K562 (cell line): Measurements from ENCODE around the gene TMEM144. TPM values are rescaled to one million over a fixed set of nuclear protein-coding genes. Genes with fewer than 3 reads are reported as not detected.

Source experiments
- ARNT ChIP-seq, 2 experiments: fragments of 450-650 bp; IDR thresholded peaks; 2 replicates each; pipeline ENCODE4 v1.6.1; 2016; ENCODE audit warnings: mild to moderate bottlenecking in 1 of 2
- CSDE1 ChIP-seq, 2 experiments: fragments of 450-650 bp; IDR thresholded peaks; 2 replicates each; pipeline ENCODE4 v1.6.1; 2016; ENCODE audit warnings: mild to moderate bottlenecking in 1 of 2
- GATAD2B ChIP-seq: fragments of 450-650 bp; IDR thresholded peaks from 2 replicates; pipeline ENCODE4 v1.6.1; 2017; ENCODE audit warnings: mild to moderate bottlenecking, borderline replicate concordance
- HBP1 ChIP-seq: fragments of 450-650 bp; formaldehyde crosslinking; IDR thresholded peaks from 2 replicates; pipeline ENCODE4 v1.4.0; 2022; ENCODE audit warnings: missing genetic modification characterization
- HMG20A ChIP-seq: fragments of 450-650 bp; formaldehyde crosslinking; conservative IDR thresholded peaks from 2 replicates; pipeline ENCODE4 v1.4.0; 2020; ENCODE audit warnings: mild to moderate bottlenecking, mixed read lengths
- HOMEZ ChIP-seq: fragments of 250-450 bp; sonication (Bioruptor Pico); IDR thresholded peaks from 2 replicates; pipeline ENCODE4 v1.4.0; 2020; ENCODE audit warnings: mild to moderate bottlenecking, moderate library complexity
- MXI1 ChIP-seq: IDR thresholded peaks from 2 replicates; pipeline ENCODE4 v1.6.1; 2011; ENCODE audit warnings: low read depth, mild to moderate bottlenecking, improper control_type of control experiment, low read length
- NFE2L1 ChIP-seq: fragments of 450-650 bp; IDR thresholded peaks from 2 replicates; pipeline ENCODE4 v1.6.1; 2016; ENCODE audit warnings: missing genetic modification characterization, low read depth, mild to moderate bottlenecking, missing compliant biosample characterization, moderate library complexity, borderline replicate concordance
- NFIX ChIP-seq: fragments of 250-450 bp; sonication (Bioruptor Pico); IDR thresholded peaks from 2 replicates; pipeline ENCODE4 v1.4.0; 2020; ENCODE audit warnings: low read depth, mild to moderate bottlenecking, moderate library complexity
- OTX1 ChIP-seq: fragments of 450-650 bp; formaldehyde crosslinking; IDR thresholded peaks from 2 replicates; pipeline ENCODE4 v1.4.0; 2022; ENCODE audit warnings: mild to moderate bottlenecking
- PBX2 ChIP-seq, 2 experiments: IDR thresholded peaks in 1 of 2; conservative IDR thresholded peaks in 1 of 2; 2 replicates each; pipeline ENCODE4 v1.6.1; 2016; ENCODE audit warnings: low read depth in 2 of 2, mild to moderate bottlenecking in 1 of 2, missing compliant biosample characterization in 1 of 2, missing genetic modification characterization in 1 of 2, moderate library complexity in 1 of 2
- PHF20 ChIP-seq: fragments of 450-650 bp; IDR thresholded peaks from 2 replicates; pipeline ENCODE4 v1.6.1; 2018; ENCODE audit not compliant: partially characterized antibody
- PTTG1 ChIP-seq: fragments of 450-650 bp; IDR thresholded peaks from 2 replicates; pipeline ENCODE4 v1.6.1; 2016; ENCODE audit warnings: low read depth, mild to moderate bottlenecking, missing genetic modification characterization, missing compliant biosample characterization
- RBBP5 ChIP-seq: fragments of 200-600 bp; sonication (generic); IDR thresholded peaks from 2 replicates; pipeline ENCODE4 v1.6.1; 2012; ENCODE audit warnings: borderline replicate concordance, mild to moderate bottlenecking, low read length, control low read depth, inconsistent platforms; ENCODE audit not compliant: insufficient read depth, poor library complexity, severe bottlenecking
- SLC30A9 ChIP-seq: fragments of 250-450 bp; sonication (Bioruptor Pico); IDR thresholded peaks from 2 replicates; pipeline ENCODE4 v1.8.0; 2022; ENCODE audit warnings: mild to moderate bottlenecking, moderate library complexity
- SNRNP70 ChIP-seq: fragments of 200-400 bp; formaldehyde crosslinking; optimal IDR thresholded peaks from 2 replicates; pipeline ENCODE3; 2017; ENCODE audit warnings: low read depth, low read length
- STAG1 ChIP-seq: sonication (generic); formaldehyde crosslinking; IDR thresholded peaks from 2 replicates; pipeline ENCODE4 v1.5.0; 2020; ENCODE audit warnings: missing genetic modification reagents, borderline replicate concordance
- SUPT5H ChIP-seq: fragments of 450-650 bp; IDR thresholded peaks from 2 replicates; pipeline ENCODE4 v1.6.1; 2016
- TEAD2 ChIP-seq: fragments of 450-650 bp; IDR thresholded peaks from 2 replicates; pipeline ENCODE4 v1.6.1; 2016; ENCODE audit warnings: missing genetic modification characterization, control low read depth, missing compliant biosample characterization
- USF2 ChIP-seq: sonication (generic); formaldehyde crosslinking; IDR thresholded peaks from 2 replicates; pipeline ENCODE4 v1.5.0; 2020; ENCODE audit warnings: missing genetic modification reagents
- XRCC4 ChIP-seq: IDR thresholded peaks from one replicate; pipeline ENCODE4 v1.6.1; 2011; ENCODE audit not compliant: insufficient read depth, insufficient read length; ENCODE audit errors: extremely low read depth
- ZNF717 ChIP-seq: fragments of 250-450 bp; sonication (Bioruptor Pico); IDR thresholded peaks from 2 replicates; pipeline ENCODE4 v1.5.0; 2021
- ZNF76 ChIP-seq: fragments of 250-450 bp; sonication (Bioruptor Pico); IDR thresholded peaks from 2 replicates; pipeline ENCODE4 v1.4.0; 2020; ENCODE audit warnings: mild to moderate bottlenecking, moderate library complexity, borderline replicate concordance
- ZNF766 ChIP-seq: fragments of 200-800 bp; sonication (Bioruptor generic); conservative IDR thresholded peaks from 2 replicates; pipeline ENCODE4 v1.6.1; 2016; ENCODE audit warnings: missing genetic modification characterization, missing compliant biosample characterization
- ZNF785 ChIP-seq: fragments of 250-450 bp; sonication (Bioruptor Pico); IDR thresholded peaks from 2 replicates; pipeline ENCODE4 v1.4.0; 2020; ENCODE audit warnings: mild to moderate bottlenecking
- polyA plus RNA-seq, 8 experiments: library from polyadenylated mRNA; depleted of rRNA in 4 of 8; stranded (reverse) in 5 of 8; unstranded in 3 of 8; fragments of >200 nt; fragmentation: Nextera tagmentation in 2 of 8; fragmentation: Illumina TruSeq in 1 of 8; extraction: Ambion mirVana in 2 of 8; extraction: Trizol in 1 of 8; gene quantifications; 2 replicates each; pipeline versions ENCODE4 v1.2.1 to v1.2.3, GENCODE V29; 2011 to 2014; ENCODE audit warnings: inconsistent platforms in 1 of 8, missing spikeins in 1 of 8
- total RNA-seq, 7 experiments: library from RNA; depleted of rRNA in 6 of 7; stranded (reverse); fragments of >200 nt in 6 of 7; fragmentation: Illumina TruSeq in 2 of 7; extraction: Trizol in 2 of 7; gene quantifications; 2 replicates each; pipeline versions ENCODE4 v1.2.1 to v1.2.3, GENCODE V29; 2011 to 2021; ENCODE audit warnings: low replicate concordance in 1 of 7

The TMEM144 gene
- total and polyA plus RNA-seq, 9 of the 15 experiments (the other 6 are each of a cell fraction or from before 2014, with no cell fraction given): 4.0 to 12.0 (median 6.1) TPM

GRCh38 chr4:158282252-158282651 is 72.0 kb downstream of the TMEM144 start (continued):
- TF ChIP-seq HBP1 (CRISPR knock-in tag): no peak
- TF ChIP-seq GATAD2B: no peak
- TF ChIP-seq OTX1: no peak
- TF ChIP-seq STAG1 (CRISPR knock-in tag): no peak
- peak; percentile 46; the same call in 1 of the 2 replicates for TF ChIP-seq ZNF766
- no peak for TF ChIP-seq CSDE1 (IDR thresholded peaks at IDR 0.05)
- no peak for TF ChIP-seq PBX2 (CRISPR knock-in tag; IDR thresholded peaks at IDR 0.05; ENCODE audit: low read depth)
- no peak for TF ChIP-seq PBX2 (tag; conservative IDR thresholded peaks at IDR 0.05; ENCODE audit: low read depth)
- TF ChIP-seq SNRNP70: no peak
- no peak for TF ChIP-seq TEAD2 (tag)
- no peak for TF ChIP-seq HMG20A (CRISPR knock-in tag)
- no peak for TF ChIP-seq MXI1
- TF ChIP-seq ZNF785 (CRISPR knock-in tag): no peak
- TF ChIP-seq SUPT5H: no peak
- TF ChIP-seq PTTG1: no peak
- no peak for TF ChIP-seq HOMEZ
- TF ChIP-seq USF2 (CRISPR knock-in tag): no peak
- TF ChIP-seq PHF20: no peak
- TF ChIP-seq ARNT (IDR thresholded peaks at IDR 0.05): no peak
- no peak for TF ChIP-seq NFIX (CRISPR knock-in tag)
- no peak for TF ChIP-seq ZNF717 (CRISPR knock-in tag)
- TF ChIP-seq NFE2L1: no peak
- TF ChIP-seq SLC30A9 (CRISPR knock-in tag): no peak
- no peak for TF ChIP-seq RBBP5
- TF ChIP-seq ZNF76 (CRISPR knock-in tag): no peak
- TF ChIP-seq XRCC4: no peak
